ENCODE results near the gene NXPE3.

DNA sequence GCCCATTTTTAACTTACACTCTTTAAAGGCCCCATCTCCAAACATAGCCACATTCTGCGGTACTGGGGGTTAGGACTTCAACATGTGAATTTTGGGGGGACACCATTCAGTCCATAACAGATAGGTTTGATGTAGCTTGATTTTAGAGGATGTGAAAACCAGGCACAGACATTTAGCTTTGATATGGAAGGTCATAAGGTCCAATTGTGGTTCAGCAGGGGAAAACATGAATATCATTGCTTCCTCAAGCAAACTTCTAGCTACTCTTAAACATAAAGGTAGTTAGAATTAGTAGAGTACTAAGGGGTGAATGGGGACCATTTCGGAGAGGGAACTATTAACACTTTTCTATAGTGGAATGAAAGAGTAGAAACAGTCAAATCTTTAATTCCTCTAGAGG lies 56.7 kb downstream of the NXPE3 start:
- TF ChIP-seq, protein P1, sequence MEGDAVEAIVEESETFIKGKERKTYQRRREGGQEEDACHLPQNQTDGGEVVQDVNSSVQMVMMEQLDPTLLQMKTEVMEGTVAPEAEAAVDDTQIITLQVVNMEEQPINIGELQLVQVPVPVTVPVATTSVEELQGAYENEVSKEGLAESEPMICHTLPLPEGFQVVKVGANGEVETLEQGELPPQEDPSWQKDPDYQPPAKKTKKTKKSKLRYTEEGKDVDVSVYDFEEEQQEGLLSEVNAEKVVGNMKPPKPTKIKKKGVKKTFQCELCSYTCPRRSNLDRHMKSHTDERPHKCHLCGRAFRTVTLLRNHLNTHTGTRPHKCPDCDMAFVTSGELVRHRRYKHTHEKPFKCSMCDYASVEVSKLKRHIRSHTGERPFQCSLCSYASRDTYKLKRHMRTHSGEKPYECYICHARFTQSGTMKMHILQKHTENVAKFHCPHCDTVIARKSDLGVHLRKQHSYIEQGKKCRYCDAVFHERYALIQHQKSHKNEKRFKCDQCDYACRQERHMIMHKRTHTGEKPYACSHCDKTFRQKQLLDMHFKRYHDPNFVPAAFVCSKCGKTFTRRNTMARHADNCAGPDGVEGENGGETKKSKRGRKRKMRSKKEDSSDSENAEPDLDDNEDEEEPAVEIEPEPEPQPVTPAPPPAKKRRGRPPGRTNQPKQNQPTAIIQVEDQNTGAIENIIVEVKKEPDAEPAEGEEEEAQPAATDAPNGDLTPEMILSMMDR (conservative IDR thresholded peaks at IDR 0.05; ENCODE audit: low read depth, low read length): no peak
- no peak for TF ChIP-seq EZH2 (IDR thresholded peaks at IDR 0.05; ENCODE audit: borderline replicate concordance, low read depth, low read length, poor library complexity, severe bottlenecking)

Data from A673 (cell line).